Keratinocyte (primary cell): ENCODE data around the gene IGSF9. TPM values are rescaled to one million over a fixed set of nuclear protein-coding genes. Genes with fewer than 3 reads are reported as not detected.
A peak's percentile ranks its signal among the peaks of the same experiment; 100 is the strongest.

Source experiments
- DNase-seq: peaks from one replicate; pipeline ENCODE4 v3.0.0-alpha.2; 2011; ENCODE audit warnings: low read depth, missing footprints, low spot score
- FAIRE-seq: peaks from 2 replicates; lab custom pipeline; 2011; peaks lifted over from hg19 to GRCh38; lab: Jason Lieb, UNC
- H2AFZ ChIP-seq: 2 replicates; pipeline ENCODE4 v1.6.0; 2012; ENCODE audit warnings: low read length, control low read depth, inconsistent platforms; ENCODE audit not compliant: control insufficient read depth
- H3K27ac ChIP-seq: 2 replicates; pipeline ENCODE4 v1.5.1; 2011; ENCODE audit warnings: low read length; ENCODE audit not compliant: control insufficient read depth, insufficient read depth
- H3K27me3 ChIP-seq: 3 replicates; pipeline ENCODE4 v1.6.0; 2011; ENCODE audit warnings: low read length; ENCODE audit not compliant: control insufficient read depth, insufficient read depth; ENCODE audit errors: extremely low read depth
- H3K36me3 ChIP-seq, 2 experiments: 2 replicates in 1 of 2; 3 replicates in 1 of 2; pipeline ENCODE4 v1.5.1; 2011; ENCODE audit warnings: low read length in 2 of 2, mild to moderate bottlenecking in 1 of 2; ENCODE audit not compliant: control insufficient read depth in 2 of 2, insufficient read depth in 2 of 2; ENCODE audit errors: extremely low read depth in 1 of 2
- H3K4me1 ChIP-seq: 3 replicates; pipeline ENCODE4 v1.5.1; 2011; ENCODE audit warnings: low read length; ENCODE audit not compliant: control insufficient read depth, insufficient read depth; ENCODE audit errors: extremely low read depth
- H3K4me2 ChIP-seq: 3 replicates; pipeline ENCODE4 v1.6.0; 2011; ENCODE audit warnings: low read depth, low read length; ENCODE audit not compliant: control insufficient read depth, insufficient read depth; ENCODE audit errors: extremely low read depth
- H3K4me3 ChIP-seq, 3 experiments: fragments of 200-600 bp in 1 of 3; sonication (generic) in 1 of 3; 2 replicates in 2 of 3; 3 replicates in 1 of 3; pipeline ENCODE4 v1.5.1; 2011 to 2016; ENCODE audit warnings: low read length in 3 of 3, mild to moderate bottlenecking in 3 of 3, control low read depth in 2 of 3, inconsistent platforms in 1 of 3, low read depth in 1 of 3, mixed read lengths in 1 of 3, mixed run types in 1 of 3, moderate library complexity in 1 of 3; ENCODE audit not compliant: control insufficient read depth in 2 of 3, insufficient read depth in 2 of 3; ENCODE audit errors: extremely low read depth in 1 of 3
- H3K79me2 ChIP-seq: 2 replicates; pipeline ENCODE4 v1.6.0; 2012; ENCODE audit warnings: low read length; ENCODE audit not compliant: control insufficient read depth, insufficient read depth
- H3K9ac ChIP-seq: 3 replicates; pipeline ENCODE4 v1.6.0; 2011; ENCODE audit warnings: low read length; ENCODE audit not compliant: control insufficient read depth, insufficient read depth; ENCODE audit errors: extremely low read depth
- H3K9me1 ChIP-seq: 3 replicates; pipeline ENCODE4 v1.6.0; 2011; ENCODE audit warnings: low read length; ENCODE audit not compliant: control insufficient read depth, insufficient read depth; ENCODE audit errors: extremely low read depth
- H3K9me3 ChIP-seq: 2 replicates; pipeline ENCODE4 v1.5.1; 2012; ENCODE audit warnings: low read depth, low read length; ENCODE audit not compliant: control insufficient read depth
- H4K20me1 ChIP-seq: 3 replicates; pipeline ENCODE4 v1.6.0; 2011; ENCODE audit warnings: low read length; ENCODE audit not compliant: control insufficient read depth, insufficient read depth; ENCODE audit errors: extremely low read depth
- EZH2 ChIP-seq: IDR thresholded peaks from one replicate; pipeline ENCODE4 v1.6.1; 2012; ENCODE audit warnings: inconsistent platforms, mild to moderate bottlenecking, low read length, moderate library complexity
- dilution Hi-C: fragments of 300-500 bp; cut with MboI; formaldehyde crosslinking; loops from one replicate; pipeline ENCODE4 v1.7.0; 2020; ENCODE audit warnings: low sequenced_read_pairs; ENCODE audit not compliant: extremely low pct_ligation_motif_present
- polyA plus RNA-seq, 5 experiments: library from polyadenylated mRNA; depleted of rRNA in 3 of 5; stranded (reverse) in 3 of 5; stranded (forward) in 1 of 5; unstranded in 1 of 5; fragments of >200 nt; gene quantifications; 1 replicate in 1 of 5; 2 replicates in 3 of 5; 3 replicates in 1 of 5; pipeline versions ENCODE4 v1.2.1 to v1.2.3, GENCODE V29; 2011 to 2012; ENCODE audit warnings: missing spikeins in 2 of 5, low read depth in 1 of 5, low replicate concordance in 1 of 5
- TF ChIP-seq, protein P1 (sequence below), 3 experiments: IDR thresholded peaks in 1 of 3; conservative IDR thresholded peaks in 1 of 3; optimal IDR thresholded peaks in 1 of 3; 2 replicates in 2 of 3; 3 replicates in 1 of 3; pipeline versions ENCODE3 to v1.5.1; 2011; ENCODE audit warnings: low read length in 3 of 3, mild to moderate bottlenecking in 3 of 3, moderate library complexity in 2 of 3, control low read depth in 1 of 3, inconsistent platforms in 1 of 3; ENCODE audit not compliant: insufficient read depth in 2 of 3; ENCODE audit errors: extremely low read depth in 1 of 3

IGSF9 gene
- polyA plus RNA-seq, 1 donor (not counting 4 experiments of a cell fraction or from before 2014, with no cell fraction given), result 4.2 TPM

- Histone ChIP-seq H3K79me2 (no peaks in the 10 kb centered on the region), H3K4me3 (no peak overlapping the region), H3K9me1 (no peaks in the 10 kb centered on the region), H3K4me1 (peaks cover 23% of the 10 kb centered on the region), H3K9ac (no peak overlapping the region), H3K27me3 (no peaks in the 10 kb centered on the region), H4K20me1 (no peaks in the 10 kb centered on the region), H3K36me3 (no peaks in the 10 kb centered on the region), H3K4me2 (no peak overlapping the region), H2AFZ (no peak overlapping the region), H3K9me3 (no peaks in the 10 kb centered on the region), H3K27ac (no peak overlapping the region)
- DNase-seq, result no peak
- no peak for FAIRE-seq
- dilution Hi-C loops, result no loop called here
- TF ChIP-seq, protein P1, sequence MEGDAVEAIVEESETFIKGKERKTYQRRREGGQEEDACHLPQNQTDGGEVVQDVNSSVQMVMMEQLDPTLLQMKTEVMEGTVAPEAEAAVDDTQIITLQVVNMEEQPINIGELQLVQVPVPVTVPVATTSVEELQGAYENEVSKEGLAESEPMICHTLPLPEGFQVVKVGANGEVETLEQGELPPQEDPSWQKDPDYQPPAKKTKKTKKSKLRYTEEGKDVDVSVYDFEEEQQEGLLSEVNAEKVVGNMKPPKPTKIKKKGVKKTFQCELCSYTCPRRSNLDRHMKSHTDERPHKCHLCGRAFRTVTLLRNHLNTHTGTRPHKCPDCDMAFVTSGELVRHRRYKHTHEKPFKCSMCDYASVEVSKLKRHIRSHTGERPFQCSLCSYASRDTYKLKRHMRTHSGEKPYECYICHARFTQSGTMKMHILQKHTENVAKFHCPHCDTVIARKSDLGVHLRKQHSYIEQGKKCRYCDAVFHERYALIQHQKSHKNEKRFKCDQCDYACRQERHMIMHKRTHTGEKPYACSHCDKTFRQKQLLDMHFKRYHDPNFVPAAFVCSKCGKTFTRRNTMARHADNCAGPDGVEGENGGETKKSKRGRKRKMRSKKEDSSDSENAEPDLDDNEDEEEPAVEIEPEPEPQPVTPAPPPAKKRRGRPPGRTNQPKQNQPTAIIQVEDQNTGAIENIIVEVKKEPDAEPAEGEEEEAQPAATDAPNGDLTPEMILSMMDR (optimal IDR thresholded peaks at IDR 0.05 in 1 of 3, IDR thresholded peaks at IDR 0.05 in 1 of 3, conservative IDR thresholded peaks at IDR 0.05 in 1 of 3; ENCODE audit: extremely low read depth in 1 of 3, insufficient read depth in 2 of 3, low read length in 3 of 3), result no peak
- TF ChIP-seq EZH2, result no peak
Observed at GRCh38 chr1:159993911-159994310, 48.5 kb upstream of the IGSF9 start.

DNA sequence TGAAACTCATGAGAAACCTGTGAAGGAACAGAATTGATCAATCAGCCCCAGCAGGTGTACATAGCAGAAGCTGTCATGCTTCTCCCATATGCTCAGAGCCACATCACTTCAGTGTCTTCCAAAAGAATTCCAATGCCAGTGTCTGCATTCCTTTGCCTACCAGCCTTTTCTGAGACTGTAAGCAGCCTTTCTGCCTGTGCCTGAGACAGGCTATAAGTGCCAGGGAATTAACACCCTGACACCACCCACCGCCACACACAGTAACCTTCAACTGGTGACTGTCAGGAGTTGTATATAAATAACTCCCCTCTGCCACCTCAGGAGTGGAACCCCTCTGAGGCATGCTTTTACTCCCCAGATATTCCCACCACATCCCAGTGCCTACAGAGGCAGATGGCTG is 46.7 kb upstream of the IGSF9 start:
- dilution Hi-C loops, result no loop called here

More for the DNA sequence above, 46.7 kb upstream of the IGSF9 start:
- Histone ChIP-seq H3K79me2 (no peaks in the 10 kb centered on the region), H3K4me2 (no peak overlapping the region), H2AFZ (no peak overlapping the region), H3K27ac (no peak overlapping the region), H3K9me1 (no peaks in the 10 kb centered on the region), H4K20me1 (no peaks in the 10 kb centered on the region), H3K27me3 (no peaks in the 10 kb centered on the region), H3K4me3 (no peak overlapping the region), H3K36me3 (no peaks in the 10 kb centered on the region), H3K4me1 (peaks cover 21% of the 10 kb centered on the region), H3K9ac (no peak overlapping the region), H3K9me3 (no peaks in the 10 kb centered on the region)
- FAIRE-seq (peak; percentile 9), DNase-seq (no peak)
- TF ChIP-seq EZH2, result no peak
- TF ChIP-seq, protein P1 (optimal IDR thresholded peaks at IDR 0.05 in 1 of 3, IDR thresholded peaks at IDR 0.05 in 1 of 3, conservative IDR thresholded peaks at IDR 0.05 in 1 of 3; ENCODE audit: extremely low read depth in 1 of 3, insufficient read depth in 2 of 3, low read length in 3 of 3), result no peak
